GM19372 (cell line): Measurements from ENCODE around the gene PIEZO1.

Experiments
- ATAC-seq: cut with Tn5 transposase; IDR thresholded peaks from one replicate; pipeline ENCODE4 v1.9.1; 2021; ENCODE audit warnings: mild to moderate bottlenecking, low read depth, moderate library complexity; ENCODE audit not compliant: unreplicated experiment

The PIEZO1 gene

DNA sequence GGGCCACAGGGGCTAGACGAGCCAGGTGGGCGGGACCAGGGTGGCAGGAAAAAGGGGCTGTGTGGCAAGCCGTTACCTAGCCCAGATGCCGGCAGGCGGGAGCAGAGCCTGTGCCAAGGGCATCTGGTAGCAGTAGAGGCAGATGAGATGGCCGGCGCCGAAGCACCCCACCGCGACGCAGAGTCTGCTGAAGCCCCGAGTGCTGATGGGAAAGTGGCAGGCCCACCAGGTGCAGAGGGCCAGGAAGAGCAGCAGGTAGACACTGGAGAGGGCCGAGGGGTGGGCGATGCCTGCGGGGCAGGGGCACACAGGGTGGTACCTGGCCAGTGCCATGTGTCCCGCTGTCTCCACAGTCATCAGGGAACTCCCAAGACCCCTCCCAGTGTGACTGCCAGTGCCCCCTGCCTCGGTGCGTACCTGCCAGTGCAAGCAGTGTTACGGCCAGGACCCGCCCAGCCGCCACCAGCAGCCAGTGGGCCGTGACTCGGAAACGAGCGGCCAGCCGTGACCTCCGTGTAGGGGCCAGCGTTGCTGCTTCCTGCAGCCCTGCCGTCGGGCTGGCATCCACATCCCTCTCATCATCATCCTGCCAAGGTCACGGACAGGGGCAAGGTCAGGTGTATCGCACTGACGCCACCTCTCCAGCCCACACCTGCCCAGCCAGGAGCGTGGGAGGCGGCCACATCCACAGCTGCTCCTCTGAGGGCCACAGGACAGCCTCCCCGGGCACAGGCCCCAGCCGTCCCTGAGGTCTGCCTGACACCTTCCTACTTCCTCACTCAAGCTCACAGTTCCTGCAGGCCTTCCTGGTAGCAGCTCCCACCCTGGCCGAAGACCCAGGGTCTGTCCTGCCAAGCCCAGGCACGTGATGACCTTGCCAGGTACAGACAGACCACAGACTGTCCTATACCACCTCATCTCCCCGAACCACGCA is 46.6 kb downstream of the PIEZO1 start:
- ATAC-seq = no peak

DNA sequence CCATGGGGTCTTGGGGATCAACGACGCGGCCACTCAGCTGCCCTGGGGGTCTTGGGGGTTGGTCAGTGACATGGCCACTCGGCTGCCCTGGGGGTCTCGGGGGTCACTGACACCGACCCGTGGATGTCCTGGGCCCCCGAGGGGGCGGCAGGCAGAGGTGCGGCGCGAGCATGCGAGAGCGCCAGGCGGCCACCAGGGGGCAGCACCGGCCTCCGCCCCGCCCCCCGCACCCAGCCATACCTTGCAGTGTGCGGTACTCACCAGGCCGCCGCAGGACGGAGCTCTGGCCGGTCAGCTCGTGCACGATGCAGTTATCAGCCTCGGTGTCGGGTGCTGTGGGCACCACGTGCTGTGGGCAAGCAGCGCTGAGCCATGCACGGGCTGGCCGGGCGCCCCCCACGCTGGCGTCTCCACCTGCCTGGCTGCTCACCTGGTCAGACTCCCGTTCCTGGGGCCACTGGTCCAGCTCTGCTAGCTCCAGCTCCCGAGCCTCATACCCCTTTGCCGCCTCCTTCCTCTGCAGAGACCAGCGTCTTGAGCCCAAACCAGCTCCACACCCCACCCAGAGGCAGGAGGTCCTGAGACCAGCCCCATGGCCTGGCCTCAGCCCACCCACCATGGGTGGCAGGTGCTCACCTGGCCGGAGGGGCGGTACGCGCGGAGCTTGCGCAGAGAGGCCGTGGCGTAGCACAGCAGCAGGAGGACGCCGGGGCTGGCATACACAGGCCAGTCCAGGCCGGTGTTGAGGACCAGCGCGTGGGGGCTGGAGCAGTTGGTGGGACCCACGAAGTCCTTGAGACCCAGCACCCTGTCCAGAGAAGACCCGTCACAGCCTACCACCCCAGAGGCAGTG is 47.5 kb downstream of the PIEZO1 start:
- ATAC-seq = no peak

DNA sequence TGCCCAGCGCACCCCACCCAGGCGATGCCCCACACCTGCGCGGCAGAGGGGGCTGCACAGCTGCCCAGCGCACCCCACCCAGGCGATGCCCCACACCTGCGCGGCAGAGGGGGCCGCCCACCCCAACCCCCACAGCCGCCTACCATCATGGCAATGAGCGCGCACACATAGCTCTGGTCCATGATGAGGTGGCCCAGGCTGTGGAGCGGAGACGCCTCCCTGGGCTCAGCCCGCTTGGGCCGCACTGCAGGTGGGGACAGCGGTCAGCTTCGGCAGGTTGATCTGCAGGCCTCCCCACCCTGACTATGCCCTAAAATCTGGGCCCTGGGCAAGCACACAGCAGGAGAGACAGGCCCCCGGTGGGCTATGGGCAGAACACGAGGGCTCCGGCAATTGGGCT is 48.5 kb downstream of the PIEZO1 start:
- ATAC-seq = no peak

DNA sequence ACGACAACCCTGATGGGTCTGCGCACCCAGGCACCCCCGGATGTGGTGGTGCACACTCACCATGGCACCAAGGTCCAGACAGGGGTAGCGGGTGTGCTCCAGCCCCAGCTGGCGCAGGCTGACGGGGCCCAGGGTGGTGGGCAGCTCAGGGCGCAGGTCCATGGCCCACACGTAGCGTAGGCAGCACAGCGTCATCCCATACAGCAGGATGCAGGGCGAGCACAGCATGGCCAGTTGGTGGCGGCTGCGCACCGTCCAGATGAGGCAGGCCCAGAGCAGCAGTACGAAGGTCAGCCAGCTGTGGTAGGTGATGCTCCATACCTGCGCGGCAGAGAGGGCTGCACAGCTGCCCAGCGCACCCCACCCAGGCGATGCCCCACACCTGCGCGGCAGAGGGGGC is 48.9 kb downstream of the PIEZO1 start:
- ATAC-seq = no peak

DNA sequence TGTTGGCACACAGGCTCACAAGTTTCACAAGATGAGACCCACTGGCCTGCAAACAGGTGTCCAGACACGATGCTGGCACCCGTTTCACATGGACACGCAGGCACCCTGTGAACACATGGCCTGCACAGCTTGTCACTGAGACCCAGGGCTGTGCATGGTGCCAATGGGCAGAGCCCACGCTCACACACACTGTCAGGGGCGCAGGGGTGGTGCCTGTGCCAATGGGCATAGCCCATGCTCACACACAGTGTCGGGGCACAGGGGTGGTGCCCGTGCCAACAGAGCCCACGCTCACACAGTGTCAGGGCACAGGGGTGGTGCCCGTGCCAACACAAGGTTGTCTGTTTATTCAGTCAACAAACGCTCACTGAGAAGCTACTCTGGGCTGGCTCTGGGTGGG is 49.4 kb downstream of the PIEZO1 start:
- no peak for ATAC-seq

DNA sequence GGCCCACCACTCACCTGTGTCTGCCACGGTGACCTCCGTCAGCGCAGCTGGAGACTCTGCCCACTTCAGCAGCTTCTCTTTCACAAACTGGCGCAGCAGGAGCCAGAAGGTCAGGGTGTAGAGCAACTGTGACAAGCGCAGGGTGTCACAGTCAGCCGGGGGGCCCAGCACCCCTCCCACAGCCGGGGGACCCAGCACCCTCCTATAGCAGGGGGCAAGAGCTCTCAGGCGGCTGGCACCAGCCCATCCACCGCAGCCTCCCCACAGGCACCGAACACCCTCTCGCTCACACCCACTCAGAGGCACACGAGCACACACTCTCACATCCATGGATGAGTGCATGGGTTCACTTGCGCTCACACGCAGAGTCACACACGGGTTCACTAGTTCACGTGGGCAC is 49.9 kb downstream of the PIEZO1 start:
- ATAC-seq = no peak

DNA sequence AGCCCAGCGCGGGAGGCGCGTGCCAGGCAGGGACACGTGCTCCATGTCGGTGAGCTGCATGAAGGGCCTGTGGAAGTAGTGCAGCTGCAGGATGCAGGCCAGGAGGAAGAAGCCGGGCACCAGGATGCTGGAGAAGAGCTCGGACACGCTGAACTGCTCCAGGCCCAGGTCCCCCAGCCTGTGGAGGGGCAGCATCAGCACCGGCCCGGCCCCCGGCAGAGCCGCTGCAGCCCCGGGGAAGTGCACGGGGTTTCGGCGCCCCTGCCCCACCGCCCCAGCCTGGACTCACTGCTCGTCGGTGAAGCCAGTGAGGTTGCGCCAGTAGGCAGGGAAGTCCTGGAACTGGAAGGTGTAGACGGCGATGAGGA is 50.7 kb downstream of the PIEZO1 start:
- ATAC-seq = no peak

DNA sequence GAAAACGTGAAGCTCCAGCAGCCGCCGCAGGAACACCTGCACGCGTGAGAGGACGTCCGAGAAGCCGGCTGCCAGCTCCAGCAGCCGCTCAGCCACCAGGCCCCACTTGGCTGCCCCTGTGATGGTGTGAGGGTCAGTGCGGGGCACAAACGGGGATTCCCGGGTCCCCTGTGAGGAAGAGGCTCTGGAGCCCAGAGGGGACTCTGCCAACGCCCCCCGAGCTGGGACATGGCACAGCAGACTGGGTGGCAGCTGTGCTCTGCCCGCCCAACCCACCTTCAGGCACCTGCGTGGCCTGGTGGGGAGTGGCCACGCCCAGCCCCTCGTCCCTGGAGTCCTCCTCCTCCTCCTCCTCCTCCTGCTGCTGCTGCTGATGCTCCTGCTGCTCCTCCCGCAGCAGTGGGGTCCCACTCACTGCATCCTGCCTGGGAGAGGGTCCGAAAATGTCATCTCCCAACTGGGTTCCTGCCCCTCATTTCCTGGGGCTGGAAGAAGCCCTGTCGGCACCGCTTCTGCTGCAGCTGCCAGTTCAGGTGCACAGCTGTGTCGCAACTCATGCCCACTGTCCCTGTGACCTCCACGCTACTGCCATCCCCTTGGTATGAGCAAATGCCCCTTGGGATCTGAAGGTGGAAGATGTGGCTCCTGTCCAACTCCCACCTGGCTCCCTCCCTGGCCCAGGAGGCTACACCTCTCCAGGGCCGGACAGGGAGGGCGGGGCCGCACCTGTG is 51.2 kb downstream of the PIEZO1 start:
- ATAC-seq = no peak

DNA sequence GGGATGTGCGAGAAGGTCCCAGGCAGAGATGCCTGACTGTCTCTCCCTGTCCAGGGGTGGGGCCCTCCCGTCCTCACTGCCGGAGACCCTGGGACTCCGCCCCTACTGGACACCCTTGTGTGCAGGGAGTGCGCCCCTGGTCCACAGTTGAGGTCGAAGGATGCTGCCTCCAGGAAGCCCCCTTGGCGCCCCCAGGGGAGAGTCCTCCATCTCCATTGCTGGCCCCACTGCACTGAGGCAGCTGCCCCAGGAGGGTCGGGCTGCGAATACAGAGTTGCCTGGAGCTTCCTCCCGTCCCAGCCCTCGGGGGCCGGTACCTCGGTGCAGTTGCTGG is 52.1 kb downstream of the PIEZO1 start:
- no peak for ATAC-seq

DNA sequence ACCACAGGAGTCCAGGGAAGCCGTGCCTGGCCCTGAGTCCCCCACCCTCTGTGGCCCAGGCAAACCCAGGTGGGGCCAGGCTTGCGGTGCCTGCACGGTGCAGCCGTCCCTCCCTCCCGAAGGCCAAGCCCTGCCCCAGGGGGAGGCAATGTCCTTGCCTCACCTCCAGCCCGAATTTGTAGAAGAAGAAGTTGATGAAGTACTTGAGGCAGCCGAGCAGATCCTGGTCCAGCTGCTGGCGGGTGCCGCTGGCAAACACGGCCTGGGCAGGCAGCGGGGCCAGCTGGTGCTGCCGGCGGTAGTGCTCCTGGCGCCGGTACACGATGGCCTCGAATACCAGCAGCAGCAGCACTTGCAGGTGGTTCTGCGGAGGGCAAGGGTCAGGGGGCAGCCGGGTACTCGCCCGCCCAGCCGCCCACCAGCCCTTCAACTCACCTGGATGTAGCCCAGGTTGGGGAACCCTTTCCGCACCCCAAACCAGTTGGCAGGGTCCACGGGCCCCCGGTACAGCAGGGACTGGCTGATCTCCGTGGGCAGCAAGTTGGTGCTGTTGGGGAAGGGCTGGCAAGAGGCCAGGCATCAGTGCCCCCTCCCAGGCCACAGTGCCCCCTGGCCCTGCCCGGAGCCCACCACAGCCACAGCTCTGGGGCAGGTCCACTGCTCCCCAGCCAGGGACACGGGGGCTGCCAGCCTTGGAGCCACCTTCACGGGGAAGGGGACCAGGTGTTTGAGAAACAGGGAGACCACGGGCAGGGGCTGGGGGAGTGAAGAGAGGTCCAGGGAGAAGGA is 52.7 kb downstream of the PIEZO1 start:
- no peak for ATAC-seq

DNA sequence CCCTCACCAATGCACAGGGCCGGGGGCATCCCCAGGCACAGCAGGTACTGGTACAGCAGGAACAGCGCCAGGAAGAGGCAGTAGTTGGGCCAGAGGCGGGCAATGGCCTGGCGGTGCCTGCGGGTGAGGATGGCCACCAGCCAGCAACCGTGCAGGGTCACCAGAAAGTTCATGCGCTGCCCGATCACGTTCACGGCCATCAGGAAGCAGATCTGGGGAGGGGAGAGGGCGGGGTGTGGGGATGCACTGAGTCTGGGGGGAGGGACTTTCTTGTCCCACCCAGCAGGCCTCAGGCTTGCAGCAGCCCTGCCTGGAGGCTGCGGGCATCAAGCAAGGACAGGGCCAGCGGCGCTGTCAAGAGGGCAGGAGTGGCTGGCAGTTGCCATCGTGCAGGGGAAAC is 53.3 kb downstream of the PIEZO1 start:
- ATAC-seq = no peak

DNA sequence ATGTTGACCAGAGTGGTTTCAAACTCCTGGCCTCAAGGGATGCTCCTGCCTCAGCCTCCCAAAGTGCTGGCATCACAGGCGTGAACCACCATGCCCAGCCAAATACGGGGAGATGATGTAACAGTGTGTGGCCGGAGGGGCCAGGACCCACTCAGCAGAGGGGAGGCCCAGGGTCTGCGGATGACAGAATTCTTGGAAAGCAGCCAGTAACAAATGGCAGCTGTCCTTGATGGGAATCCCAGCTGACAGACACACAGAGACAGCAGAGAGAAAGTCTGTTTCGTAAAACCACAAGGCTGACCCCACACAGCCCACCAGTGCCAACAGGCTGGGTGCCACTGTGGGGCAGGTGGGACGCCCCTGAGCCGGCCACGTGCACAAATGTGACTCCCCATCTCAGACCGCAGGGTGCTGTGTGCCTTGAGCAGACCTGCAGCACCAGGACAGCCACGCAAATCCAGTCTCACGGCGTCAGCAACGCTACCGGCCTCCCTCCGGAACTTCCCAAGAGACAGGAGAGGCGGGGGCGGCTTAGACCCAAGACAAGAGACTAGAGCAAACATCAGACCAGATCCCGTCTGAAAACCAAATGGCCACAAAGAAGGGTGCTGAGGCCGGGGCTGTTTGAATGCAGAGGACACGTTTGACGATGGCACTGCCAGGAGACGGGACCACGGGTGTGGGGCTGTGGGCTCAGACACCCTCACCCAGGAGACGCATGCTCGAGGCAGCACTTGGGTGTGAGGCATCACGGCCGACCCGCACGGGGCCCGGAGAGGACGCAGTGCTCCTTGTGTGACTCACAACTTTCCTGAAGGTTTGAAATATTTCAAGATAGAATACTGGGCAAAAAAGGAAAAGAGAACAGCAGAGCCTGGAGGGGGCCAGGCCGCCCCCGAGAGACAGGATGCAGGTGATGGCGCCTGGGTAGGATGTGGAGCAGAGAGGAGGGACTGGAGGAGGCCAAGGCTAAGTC is 54.1 kb downstream of the PIEZO1 start:
- ATAC-seq = no peak

DNA sequence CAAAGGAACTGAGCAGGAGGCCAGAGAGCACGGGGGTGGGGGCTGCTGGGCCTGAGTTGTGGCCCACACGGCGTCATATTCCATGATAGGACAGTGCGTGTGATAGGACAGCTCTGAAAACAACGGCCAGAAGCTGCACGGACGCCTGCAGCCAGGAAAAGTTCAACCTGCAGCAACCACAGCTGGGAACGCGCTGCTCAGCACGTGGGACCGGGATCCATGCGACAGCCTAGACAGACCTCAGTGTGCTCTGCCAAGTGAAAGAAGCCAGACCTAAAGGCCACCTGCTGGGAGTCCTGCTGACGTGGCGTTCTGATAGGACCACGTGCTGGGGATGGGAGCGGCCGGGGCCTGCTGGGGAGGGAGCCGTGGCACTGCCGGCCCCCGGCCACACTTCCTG is 57.1 kb downstream of the PIEZO1 start:
- no peak for ATAC-seq

DNA sequence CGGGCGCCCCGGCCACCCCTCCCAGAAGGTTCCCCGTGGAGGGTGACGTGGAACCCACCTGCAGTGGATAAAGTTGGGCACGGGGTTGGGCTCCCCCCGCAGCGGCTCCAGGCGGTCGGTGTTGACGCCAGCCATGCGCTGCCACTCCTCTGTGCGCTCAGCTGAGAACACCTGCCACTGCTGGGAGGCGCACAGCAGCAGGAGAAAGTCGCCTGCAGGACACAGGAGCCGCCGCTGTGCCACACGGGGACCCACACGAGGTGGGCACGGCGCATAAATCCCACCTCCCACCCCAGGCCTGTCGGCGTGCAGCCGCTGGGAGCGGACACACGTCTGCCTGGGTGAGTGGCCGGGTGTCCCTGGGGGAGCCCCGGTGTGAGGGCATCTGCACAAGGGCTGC is 58.0 kb downstream of the PIEZO1 start:
- no peak for ATAC-seq

DNA sequence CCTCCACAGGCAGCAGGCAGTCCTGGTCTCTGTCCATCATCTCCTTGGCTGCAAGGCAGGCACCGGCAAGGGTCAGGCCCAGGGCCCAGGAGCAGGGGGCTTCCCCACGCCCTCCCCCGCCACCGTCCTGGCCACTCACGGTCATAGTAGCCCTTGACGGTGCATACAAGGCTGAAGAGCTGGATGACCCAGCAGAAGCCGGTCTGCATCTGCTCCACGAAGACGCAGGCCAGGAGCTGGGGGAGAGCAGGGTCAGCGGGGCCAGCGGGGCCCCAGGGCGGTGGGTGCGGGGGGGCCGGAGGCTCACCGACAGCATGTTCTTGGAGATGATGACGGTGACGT is 58.6 kb downstream of the PIEZO1 start:
- no peak for ATAC-seq

DNA sequence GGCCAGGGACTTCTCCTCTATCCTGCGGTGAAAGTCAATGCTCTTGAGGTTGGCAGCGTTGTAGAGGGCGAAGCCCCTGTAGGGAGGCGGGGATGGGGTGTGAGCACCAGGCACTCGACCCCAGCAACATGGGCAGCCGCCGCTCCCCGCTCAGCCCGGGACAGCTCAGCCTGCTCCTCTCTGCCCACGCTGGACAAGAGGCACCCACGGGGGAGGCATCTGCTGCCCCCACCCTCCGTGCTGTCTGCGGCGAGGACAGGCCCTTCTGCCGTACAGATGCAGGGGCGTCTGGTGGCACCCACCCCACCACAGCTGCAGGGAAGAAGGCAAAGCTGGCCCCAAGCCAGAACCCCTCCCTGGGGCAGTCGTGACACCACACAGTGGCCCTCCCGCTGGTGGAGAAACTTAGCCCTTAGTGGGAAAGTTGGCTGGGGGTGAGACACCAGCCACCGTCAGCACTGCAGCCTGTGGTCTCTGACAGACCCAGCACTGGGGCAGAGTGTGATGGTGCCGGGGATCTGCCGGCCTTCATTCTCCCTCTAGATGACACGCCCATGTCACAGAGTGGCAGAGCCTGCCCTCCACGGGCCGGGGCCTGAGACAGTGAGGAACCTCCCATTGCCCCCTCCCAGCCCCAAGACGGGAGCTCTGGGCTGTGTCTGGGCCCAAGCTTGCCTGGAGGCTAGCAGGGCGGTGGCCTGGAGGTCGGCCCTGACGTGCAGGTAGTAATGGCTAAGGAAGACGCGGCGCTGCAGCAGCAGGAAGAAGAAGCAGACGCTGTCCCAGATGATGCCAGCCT is 59.2 kb downstream of the PIEZO1 start:
- ATAC-seq = no peak

DNA sequence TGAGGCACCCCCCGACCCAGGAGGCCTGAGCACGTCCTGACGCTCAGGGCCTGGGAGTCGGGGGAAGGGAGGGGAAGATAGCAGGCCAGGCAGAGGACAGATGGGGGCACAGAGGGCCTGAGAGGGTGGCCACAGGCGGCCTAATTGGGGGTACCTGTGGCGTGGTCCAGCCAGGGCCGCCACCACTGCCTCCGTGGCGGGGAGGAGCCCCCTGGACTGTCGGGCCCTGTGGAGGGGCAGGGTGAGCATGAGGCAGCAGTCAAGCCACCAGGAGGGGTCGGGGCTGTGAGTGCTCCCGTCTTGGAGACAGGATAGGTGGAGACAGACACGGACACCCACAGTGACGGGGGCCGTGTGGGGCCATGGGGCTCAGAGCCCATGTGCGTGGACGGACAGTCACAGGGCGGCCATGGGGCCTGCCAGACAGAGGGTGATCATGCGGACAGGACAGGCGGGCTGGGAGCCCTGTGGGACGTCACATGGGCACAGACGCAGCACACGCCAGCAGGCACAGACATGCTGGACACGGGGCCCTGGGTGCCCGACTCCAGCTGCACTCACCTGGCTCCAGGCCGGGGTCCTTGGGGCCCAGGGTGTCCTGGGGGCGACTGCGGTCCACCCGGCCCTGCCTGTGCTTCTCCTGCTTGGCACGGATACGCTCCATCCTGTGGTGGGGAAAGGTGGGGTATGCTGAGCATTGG is 60.0 kb downstream of the PIEZO1 start:
- ATAC-seq = no peak

DNA sequence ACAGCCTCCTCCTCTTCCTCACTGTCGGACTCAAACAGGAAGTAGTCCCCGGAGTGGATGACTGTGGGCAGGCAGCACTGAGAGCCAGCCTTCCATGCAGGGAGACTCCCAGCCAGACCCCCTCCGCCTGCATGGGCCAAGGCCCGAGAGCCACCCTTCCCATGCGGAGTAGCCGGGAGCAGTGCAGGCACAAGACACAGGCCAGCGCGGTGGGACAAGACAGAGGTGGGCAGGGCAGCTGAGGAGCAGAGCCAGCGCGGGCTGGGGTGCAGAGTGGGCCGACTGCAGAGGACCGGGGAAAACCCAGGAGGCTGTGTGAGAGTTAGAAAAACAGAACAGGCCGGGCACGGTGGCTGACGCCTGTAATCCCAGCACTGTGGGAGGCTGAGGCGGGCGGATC is 61.1 kb downstream of the PIEZO1 start:
- no peak for ATAC-seq
